Activated naive CD4-positive, alpha-beta T cell treated with anti-CD3 and anti-CD28 coated beads, Interleukin-2, amount 50 U/mL, for 24 hours (primary cell): Measurements from ENCODE around the gene TLN1.
A peak's percentile ranks its signal among the peaks of the same experiment; 100 is the strongest.

Experiments used
- H3K27ac Mint-ChIP-seq: one replicate; pipeline ENCODE4 v1.8.0; 2021; ENCODE audit warnings: mild to moderate bottlenecking, mixed read lengths
- H3K27me3 Mint-ChIP-seq: one replicate; pipeline ENCODE4 v1.8.0; 2021; ENCODE audit warnings: mixed read lengths
- H3K36me3 Mint-ChIP-seq: one replicate; pipeline ENCODE4 v1.8.0; 2021; ENCODE audit warnings: mixed read lengths
- H3K4me1 Mint-ChIP-seq: one replicate; pipeline ENCODE4 v1.8.0; 2021; ENCODE audit warnings: mixed read lengths
- H3K4me3 Mint-ChIP-seq: one replicate; pipeline ENCODE4 v1.8.0; 2021; ENCODE audit warnings: mild to moderate bottlenecking, mixed read lengths
- H3K9me3 Mint-ChIP-seq: one replicate; pipeline ENCODE4 v1.8.0; 2021; ENCODE audit warnings: mixed read lengths

The TLN1 gene

DNA sequence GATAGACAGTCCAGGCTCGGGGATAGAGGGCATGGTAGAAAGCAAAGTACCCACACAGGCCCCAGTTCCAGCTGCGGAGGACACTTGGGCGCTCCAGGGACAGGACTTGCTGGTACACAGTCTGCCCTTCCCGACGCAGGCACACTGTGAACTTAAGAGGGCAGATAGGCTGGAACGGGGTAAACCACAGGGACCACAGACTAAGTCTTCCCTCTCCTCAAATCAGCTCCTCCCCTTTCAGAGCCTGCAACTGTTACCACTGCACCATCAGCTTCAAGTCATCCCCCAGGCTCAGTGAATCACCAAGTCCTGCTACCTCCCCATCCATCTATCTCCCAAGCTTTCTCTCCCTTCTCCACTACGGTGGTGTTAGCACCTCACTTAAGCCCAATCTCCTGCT, 9.7 kb upstream of the TLN1 start:
- peaks cover 2% of the 10 kb centered on the region for H3K36me3 Mint-ChIP-seq
- no peak overlapping the region for H3K27ac Mint-ChIP-seq
- no peaks in the 10 kb centered on the region for H3K9me3 Mint-ChIP-seq
- no peaks in the 10 kb centered on the region for H3K27me3 Mint-ChIP-seq
- H3K4me3 Mint-ChIP-seq: no peak overlapping the region
- H3K4me1 Mint-ChIP-seq: peaks cover 24% of the 10 kb centered on the region

DNA sequence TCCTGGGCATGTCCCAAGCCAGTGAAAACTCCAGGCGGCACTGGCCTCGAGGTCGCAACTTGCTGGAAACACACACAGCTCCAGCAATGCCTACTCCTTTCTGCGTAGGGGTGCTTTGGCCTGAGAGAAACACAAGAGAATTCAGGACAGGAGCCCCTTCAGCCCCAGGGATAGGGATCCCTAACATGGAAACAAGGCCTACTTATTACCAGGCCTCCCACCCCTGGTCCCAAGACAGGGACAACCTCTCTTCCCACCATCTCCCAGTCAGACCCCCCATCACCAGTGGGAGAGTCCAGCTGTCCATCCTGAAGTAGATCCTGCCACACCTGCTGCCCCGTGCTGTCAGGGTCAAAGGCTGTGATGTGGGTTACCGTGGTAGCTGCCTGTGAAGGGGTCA, 8.2 kb upstream of the TLN1 start:
- peaks cover 4% of the 10 kb centered on the region for H3K36me3 Mint-ChIP-seq
- no peaks in the 10 kb centered on the region for H3K9me3 Mint-ChIP-seq
- H3K4me1 Mint-ChIP-seq: peaks cover 19% of the 10 kb centered on the region
- no peaks in the 10 kb centered on the region for H3K27me3 Mint-ChIP-seq
- no peak overlapping the region for H3K4me3 Mint-ChIP-seq
- H3K27ac Mint-ChIP-seq: no peak overlapping the region

DNA sequence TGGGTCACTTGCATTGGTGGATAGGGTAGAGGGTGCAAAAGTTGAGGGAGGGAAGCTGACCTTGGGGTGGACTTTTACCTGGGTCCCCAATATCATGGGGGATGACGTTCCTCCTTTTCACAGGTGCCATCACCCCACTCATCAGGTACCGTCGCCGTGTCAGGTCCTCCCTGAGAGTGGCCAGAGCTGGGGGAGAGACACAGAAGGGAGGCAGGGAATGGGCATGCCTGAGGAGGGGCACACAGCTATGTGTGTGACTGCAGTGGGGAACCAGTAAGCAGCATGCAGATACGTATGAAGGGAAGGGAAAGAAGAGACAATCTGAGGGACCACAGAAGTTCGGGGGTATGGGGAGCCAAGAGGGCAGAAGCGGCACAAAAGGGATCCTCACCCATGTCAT, 6.9 kb upstream of the TLN1 start:
- H3K36me3 Mint-ChIP-seq: peaks cover 4% of the 10 kb centered on the region
- no peaks in the 10 kb centered on the region for H3K9me3 Mint-ChIP-seq
- H3K27me3 Mint-ChIP-seq: no peaks in the 10 kb centered on the region
- peak overlapping the region; percentile 37 for H3K27ac Mint-ChIP-seq
- H3K4me3 Mint-ChIP-seq: no peak overlapping the region
- H3K4me1 Mint-ChIP-seq: peaks cover 24% of the 10 kb centered on the region

DNA sequence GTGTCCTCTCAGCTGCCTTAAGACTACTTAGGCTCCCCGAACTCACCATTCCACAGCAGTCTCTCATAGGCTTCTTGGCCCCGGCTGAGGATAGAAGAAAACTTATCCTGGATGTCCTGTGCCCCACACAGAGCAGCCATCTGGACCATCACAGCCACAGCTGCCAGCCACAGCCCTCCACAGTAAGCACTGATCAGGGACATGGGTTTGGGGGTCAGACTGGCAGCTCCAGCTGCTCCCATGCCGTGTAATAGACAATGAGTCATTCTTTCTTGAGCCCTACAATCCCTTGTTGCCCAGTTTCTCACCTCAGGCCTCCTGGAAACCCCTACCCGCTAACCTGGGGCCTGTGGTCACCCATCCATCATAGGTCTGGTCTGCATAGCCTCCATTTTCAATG, 6.2 kb upstream of the TLN1 start:
- no peak overlapping the region for H3K4me3 Mint-ChIP-seq
- no peaks in the 10 kb centered on the region for H3K9me3 Mint-ChIP-seq
- no peaks in the 10 kb centered on the region for H3K27me3 Mint-ChIP-seq
- H3K36me3 Mint-ChIP-seq: peaks cover 4% of the 10 kb centered on the region
- H3K27ac Mint-ChIP-seq: no peak overlapping the region
- H3K4me1 Mint-ChIP-seq: peaks cover 29% of the 10 kb centered on the region

DNA sequence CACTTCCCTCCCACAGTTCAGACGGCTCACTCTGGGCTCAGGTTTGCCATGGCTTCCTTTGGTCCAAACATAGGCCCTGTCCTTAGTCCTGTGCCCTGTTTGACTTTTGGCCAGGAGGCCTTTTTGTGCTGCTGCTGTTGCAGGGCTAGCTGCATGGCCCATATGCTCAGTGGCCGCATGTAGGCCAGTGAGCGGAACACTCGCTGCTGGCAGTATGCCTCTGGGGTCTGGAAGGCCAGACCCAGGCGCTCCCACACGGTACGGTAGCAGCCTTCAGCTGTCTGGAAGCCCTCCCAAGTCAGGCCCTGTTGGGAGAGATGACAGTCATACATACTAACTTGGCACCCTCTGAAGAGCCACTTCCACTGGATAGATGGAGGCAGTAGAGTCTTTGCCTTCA, 5.1 kb upstream of the TLN1 start:
- Mint-ChIP-seq H3K27me3 (no peaks in the 10 kb centered on the region), H3K9me3 (no peaks in the 10 kb centered on the region), H3K4me3 (no peak overlapping the region), H3K4me1 (peaks cover 28% of the 10 kb centered on the region), H3K36me3 (peaks cover 4% of the 10 kb centered on the region), H3K27ac (no peak overlapping the region)

DNA sequence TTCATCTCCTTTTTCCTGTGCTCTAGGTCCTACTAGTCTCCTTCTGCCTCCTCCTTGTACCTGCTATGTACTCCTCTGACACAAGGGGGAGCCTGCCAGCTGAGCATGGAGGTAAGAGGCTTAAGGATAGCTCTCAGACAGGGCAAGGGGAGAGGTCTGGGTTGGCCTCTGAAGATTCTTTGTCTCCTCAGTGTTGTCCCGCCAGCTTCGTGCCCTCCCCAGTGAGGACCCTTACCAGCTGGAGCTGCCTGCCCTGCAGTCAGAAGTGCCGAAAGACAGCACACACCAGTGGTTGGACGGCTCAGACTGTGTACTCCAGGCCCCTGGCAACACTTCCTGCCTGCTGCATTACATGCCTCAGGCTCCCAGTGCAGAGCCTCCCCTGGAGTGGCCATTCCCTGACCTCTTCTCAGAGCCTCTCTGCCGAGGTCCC, 4.2 kb upstream of the TLN1 start:
- Mint-ChIP-seq H3K4me1 (peaks cover 28% of the 10 kb centered on the region), H3K27me3 (no peaks in the 10 kb centered on the region), H3K36me3 (peaks cover 4% of the 10 kb centered on the region), H3K27ac (no peak overlapping the region), H3K9me3 (no peaks in the 10 kb centered on the region), H3K4me3 (no peak overlapping the region)

DNA sequence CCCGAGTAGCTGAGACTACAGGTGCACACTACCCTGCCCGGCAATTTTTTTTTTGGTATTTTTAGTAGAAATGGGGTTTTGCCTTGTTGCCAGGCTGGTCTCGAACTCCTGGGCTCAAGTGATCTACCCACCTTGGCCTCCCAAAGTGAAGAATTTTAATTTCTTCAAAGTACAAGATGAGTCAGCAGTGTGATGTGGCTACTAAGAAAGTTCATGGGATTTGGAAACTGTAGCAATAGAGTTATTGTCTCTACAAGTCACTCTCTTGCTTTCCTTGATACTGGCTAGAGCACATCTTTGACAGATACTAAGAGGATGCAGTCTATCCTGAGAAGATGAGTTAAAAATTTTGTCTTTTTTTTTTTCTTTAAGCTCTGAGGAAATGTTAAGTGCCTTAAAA, 2.1 kb upstream of the TLN1 start:
- Mint-ChIP-seq H3K4me1 (peaks cover 31% of the 10 kb centered on the region), H3K27me3 (no peaks in the 10 kb centered on the region), H3K4me3 (peak overlapping the region; percentile 23), H3K36me3 (peaks cover 4% of the 10 kb centered on the region), H3K27ac (no peak overlapping the region), H3K9me3 (no peaks in the 10 kb centered on the region)

DNA sequence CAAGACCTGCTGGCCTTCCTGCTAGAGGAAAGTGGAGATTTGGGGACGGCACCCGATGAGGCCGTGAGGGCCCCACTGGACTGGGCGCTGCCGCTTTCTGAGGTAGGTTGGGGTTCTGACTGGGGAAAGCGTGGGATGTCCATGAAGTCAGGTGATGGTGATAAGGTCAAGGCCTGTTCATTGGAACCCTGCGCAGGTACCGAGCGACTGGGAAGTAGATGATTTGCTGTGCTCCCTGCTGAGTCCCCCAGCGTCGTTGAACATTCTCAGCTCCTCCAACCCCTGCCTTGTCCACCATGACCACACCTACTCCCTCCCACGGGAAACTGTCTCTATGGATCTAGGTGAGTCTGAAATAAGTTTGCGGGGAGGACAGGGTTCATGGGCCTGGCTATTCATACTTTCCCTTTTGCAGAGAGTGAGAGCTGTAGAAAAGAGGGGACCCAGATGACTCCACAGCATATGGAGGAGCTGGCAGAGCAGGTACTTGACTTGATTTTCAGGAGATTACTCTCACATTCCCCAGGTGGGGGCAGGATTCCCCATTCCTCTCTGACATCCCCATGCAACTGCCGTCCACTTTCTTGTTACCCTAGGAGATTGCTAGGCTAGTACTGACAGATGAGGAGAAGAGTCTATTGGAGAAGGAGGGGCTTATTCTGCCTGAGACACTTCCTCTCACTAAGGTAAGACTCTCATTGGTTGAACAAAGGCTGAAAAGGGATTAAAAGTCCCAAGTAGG, 976 bp upstream of the TLN1 start:
- H3K27me3 Mint-ChIP-seq: no peaks in the 10 kb centered on the region
- H3K4me3 Mint-ChIP-seq: no peak overlapping the region
- peaks cover 31% of the 10 kb centered on the region for H3K4me1 Mint-ChIP-seq
- peaks cover 4% of the 10 kb centered on the region for H3K36me3 Mint-ChIP-seq
- H3K9me3 Mint-ChIP-seq: no peaks in the 10 kb centered on the region
- peak overlapping the region; percentile 90 for H3K27ac Mint-ChIP-seq

DNA sequence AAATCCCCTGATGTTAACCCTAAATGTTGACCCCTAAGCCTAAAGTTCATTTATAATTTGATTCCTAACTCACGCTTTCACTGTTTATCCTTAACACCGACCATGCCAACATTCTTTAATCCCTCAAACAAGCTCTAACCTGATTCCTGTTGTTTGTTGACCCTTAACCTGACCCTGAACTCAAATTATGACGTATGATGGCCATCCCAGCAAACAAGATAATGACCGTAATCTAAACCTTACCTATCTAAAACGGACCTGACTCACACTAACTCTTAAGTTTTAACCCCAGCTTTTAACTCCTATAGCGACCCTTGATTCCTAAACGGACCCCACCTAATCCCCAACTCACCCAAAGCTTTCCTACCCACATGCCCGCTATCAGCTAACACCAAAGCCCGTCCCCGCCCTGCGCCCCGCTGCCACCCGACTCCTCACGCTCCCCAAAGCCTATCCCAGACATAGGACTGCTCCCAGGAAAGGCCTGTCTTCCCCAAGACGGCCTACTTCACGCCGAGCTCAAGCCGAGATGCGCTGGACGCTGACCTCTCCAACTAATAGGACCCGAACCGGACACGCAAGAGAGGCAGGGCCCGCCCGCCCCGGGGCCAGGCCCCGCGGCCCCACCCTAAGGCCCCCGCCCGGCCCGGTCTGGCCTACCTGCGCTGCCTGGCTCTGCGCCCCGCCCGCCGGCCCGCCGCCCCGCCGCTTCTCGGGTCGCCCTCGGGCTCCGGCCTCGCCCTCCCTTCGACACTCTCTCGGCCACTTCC, 395 bp downstream of the TLN1 start:
- H3K36me3 Mint-ChIP-seq: peaks cover 4% of the 10 kb centered on the region
- H3K27ac Mint-ChIP-seq: peak overlapping the region; percentile 85
- no peak overlapping the region for H3K4me3 Mint-ChIP-seq
- no peaks in the 10 kb centered on the region for H3K27me3 Mint-ChIP-seq
- no peaks in the 10 kb centered on the region for H3K9me3 Mint-ChIP-seq
- peaks cover 31% of the 10 kb centered on the region for H3K4me1 Mint-ChIP-seq

DNA sequence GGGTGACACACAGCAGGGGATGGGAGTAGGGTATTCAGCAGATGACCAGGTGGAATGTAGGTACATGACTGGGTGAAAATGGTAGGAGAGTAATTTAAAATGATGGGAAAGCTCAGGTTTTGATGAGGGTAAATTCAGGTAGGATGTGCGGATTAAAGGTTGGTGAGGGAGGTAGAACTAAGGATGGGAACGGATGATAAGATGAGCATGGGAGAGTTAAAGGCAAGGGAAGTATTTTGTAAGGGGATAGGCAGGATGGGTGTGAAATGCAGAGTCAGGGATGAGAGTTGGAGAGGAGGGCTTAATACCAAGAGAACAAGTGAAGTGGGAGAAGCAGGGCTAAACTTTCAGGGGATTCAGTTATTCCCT, 1.5 kb downstream of the TLN1 start:
- Mint-ChIP-seq H3K4me1 (peaks cover 22% of the 10 kb centered on the region), H3K36me3 (peaks cover 4% of the 10 kb centered on the region), H3K27me3 (no peaks in the 10 kb centered on the region), H3K4me3 (no peak overlapping the region), H3K27ac (peak overlapping the region; percentile 6), H3K9me3 (no peaks in the 10 kb centered on the region)

DNA sequence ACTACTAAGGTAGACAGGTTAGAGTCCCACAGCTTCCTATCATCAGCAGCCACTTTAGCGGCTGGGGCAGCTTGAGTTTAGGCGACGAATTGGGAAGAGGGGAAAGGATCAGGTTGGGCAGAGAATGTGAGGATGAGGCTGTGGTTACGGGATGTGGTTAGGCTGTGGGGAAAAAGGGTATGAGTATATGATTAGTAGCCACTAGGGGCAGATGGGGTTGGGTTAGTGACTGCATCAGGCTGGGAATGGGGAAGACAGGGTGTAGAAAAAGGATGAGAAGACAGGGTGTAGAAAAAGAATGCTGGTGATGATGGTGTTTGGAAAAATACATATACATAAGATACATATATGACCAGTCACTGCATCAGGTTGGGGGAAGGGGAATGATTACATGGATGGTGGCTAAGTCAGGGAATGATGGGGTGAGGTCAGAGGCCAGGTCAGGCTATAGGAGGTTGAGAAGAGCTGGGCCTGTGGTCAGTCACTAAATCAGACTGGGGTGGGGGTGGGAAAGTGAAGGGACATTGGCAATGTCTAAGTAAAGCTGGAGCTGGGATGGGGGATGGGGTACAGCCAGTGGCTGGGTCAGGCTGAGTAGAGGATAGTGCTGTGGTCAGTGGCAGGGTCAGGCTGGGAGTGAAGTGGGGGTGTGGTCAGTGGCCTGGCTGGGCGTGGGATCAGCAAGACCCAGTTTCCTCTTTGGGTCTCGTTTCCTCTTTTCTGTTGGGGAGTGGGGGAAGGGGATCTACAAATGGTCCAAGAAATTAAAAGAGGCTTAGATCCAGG, 2.1 kb downstream of the TLN1 start:
- Mint-ChIP-seq H3K9me3 (no peaks in the 10 kb centered on the region), H3K4me1 (peaks cover 21% of the 10 kb centered on the region), H3K4me3 (no peak overlapping the region), H3K27me3 (no peaks in the 10 kb centered on the region), H3K36me3 (peaks cover 2% of the 10 kb centered on the region), H3K27ac (peak overlapping the region; percentile 6)

DNA sequence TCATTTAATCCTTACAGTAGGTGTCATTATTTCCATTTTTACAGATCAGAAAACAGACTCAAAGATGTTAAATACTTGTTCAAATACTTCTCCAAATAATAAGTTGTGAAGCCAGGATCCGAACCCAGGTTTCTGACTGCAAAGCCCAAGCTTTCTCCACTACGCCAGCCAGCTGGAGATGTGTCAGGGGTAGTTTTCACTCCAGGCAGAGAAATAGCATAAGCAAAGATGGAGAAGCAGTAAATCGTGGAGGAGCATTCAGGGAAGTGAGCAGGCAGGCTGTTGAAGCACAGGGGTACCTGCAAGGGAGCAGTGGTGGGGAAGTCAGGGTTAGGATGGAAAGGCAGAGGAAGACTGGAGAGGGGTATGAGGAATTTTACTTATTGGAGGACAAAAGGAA, 2.9 kb downstream of the TLN1 start:
- Mint-ChIP-seq H3K4me1 (peaks cover 18% of the 10 kb centered on the region), H3K9me3 (no peaks in the 10 kb centered on the region), H3K27me3 (no peaks in the 10 kb centered on the region), H3K36me3 (peaks cover 6% of the 10 kb centered on the region), H3K27ac (no peak overlapping the region), H3K4me3 (no peak overlapping the region)

DNA sequence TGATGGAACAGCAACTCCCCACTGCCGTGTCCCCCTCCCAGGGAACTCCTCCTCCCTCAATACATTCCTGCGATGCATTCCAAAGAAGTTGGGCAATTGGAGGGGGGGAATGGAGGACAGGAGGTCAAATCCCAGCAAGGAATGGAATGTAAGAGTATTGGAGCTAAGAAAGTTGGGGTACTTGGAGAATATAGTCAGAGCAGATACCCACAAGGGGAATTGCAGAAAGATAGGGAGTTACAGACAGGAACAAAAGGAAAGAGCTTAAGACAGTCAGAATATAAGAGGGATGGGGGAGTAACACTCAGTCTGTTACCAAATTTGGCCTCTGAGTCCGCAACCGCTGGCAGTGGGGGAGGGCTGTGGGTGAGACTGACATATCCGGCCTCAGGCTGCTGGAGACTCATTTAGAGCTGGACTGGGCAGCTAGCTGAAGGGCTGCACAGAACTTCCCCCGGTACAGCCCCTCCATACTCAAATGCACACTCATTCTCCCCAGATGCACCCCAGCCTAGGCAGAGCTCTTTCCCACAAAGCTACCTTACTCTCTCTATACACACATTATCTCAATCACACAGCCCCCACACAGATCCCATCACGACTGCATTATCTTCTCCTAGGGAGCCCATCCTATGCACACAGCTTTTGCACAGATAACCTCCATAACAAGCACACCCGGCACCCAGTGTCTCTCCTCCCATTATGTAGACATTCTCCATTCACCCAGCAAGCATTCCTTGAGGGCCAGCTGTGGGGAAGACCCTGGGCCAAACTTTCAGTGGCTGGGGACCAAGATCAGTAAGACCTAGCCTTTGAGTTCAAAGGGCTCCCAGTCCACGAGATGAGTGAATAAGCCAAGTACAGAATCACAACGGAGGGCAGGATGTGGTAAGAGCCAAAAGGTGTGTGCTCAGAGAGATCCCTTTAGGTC, 3.7 kb downstream of the TLN1 start:
- H3K4me3 Mint-ChIP-seq: no peak overlapping the region
- no peaks in the 10 kb centered on the region for H3K27me3 Mint-ChIP-seq
- peaks cover 8% of the 10 kb centered on the region for H3K36me3 Mint-ChIP-seq
- no peaks in the 10 kb centered on the region for H3K9me3 Mint-ChIP-seq
- H3K27ac Mint-ChIP-seq: no peak overlapping the region
- H3K4me1 Mint-ChIP-seq: peaks cover 13% of the 10 kb centered on the region

DNA sequence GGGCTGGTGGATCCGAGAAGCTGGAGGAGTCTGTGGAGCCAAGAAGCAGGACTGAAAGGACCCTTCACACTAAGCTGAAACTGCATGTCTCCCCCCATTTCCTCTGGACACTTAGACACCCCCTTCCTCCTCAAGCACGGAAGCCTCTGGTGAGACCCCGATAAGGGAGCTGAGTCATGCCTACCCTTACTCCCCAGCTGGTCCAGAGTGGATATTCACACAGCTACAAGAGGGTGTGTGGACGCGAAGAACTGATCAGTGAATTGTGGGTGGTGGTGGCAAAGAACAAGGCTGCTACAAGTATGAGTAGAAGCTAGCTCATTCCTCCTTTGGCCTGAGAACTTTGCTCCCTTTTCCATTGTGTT, 4.3 kb downstream of the TLN1 start:
- Mint-ChIP-seq H3K27ac (no peak overlapping the region), H3K4me1 (peaks cover 7% of the 10 kb centered on the region), H3K9me3 (no peaks in the 10 kb centered on the region), H3K27me3 (no peaks in the 10 kb centered on the region), H3K4me3 (no peak overlapping the region), H3K36me3 (peaks cover 8% of the 10 kb centered on the region)

DNA sequence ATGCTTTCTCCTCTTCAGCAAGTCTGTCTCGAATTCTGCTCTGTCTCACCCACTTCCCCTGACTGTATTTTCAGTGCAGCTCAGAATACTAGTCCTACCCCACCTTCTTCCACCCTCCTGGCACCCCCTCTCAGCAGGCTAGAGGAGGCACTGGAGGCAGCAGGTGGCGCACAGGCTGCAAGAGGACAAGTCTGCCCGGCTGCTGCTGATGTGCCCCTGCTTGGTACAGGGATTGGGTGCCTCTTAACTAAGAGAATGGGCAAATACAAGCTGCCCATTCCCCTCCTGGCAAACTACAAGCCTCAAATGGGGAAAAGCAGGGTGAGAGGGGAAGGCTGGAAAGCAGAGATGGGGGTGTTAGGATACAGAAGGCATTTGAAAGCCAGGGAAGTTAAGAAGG, 5.1 kb downstream of the TLN1 start:
- Mint-ChIP-seq H3K9me3 (no peaks in the 10 kb centered on the region), H3K27ac (peak overlapping the region; percentile 60), H3K27me3 (no peaks in the 10 kb centered on the region), H3K36me3 (peaks cover 8% of the 10 kb centered on the region), H3K4me3 (peak overlapping the region; percentile 49), H3K4me1 (peaks cover 7% of the 10 kb centered on the region)
